WERI-Rb-1 (cell line): ENCODE data around the gene ZNF668.
A peak's percentile ranks its signal among the peaks of the same experiment; 100 is the strongest.
"Not testable (repeated sequence)": the region's sequence is repeated elsewhere in the genome, so short reads cannot be mapped to it uniquely, and the experiment has no call there.

ENCODE experiments used
- DNase-seq: peaks from one replicate; pipeline ENCODE4 v3.0.0-alpha.2; 2020
- H3K27ac ChIP-seq: fragments of 250-450 bp; sonication (Bioruptor Pico); 2 replicates; pipeline ENCODE4 v1.5.1; 2020; ENCODE audit warnings: mild to moderate bottlenecking, moderate library complexity
- H3K27me3 ChIP-seq: fragments of 250-450 bp; sonication (Bioruptor Pico); 2 replicates; pipeline ENCODE4 v1.5.1; 2021; ENCODE audit warnings: mild to moderate bottlenecking, low read depth, moderate library complexity; ENCODE audit not compliant: insufficient read depth, severe bottlenecking
- H3K36me3 ChIP-seq: fragments of 250-450 bp; sonication (Bioruptor Pico); 2 replicates; pipeline ENCODE4 v1.5.1; 2020; ENCODE audit warnings: mild to moderate bottlenecking, moderate library complexity
- H3K4me3 ChIP-seq: 2 replicates; pipeline ENCODE4 v1.5.1; 2011; ENCODE audit warnings: low read depth, mild to moderate bottlenecking, control low read depth, low read length
- H3K9me3 ChIP-seq: fragments of 250-450 bp; sonication (Bioruptor Pico); 2 replicates; pipeline ENCODE4 v1.5.1; 2021; ENCODE audit warnings: mild to moderate bottlenecking, moderate library complexity; ENCODE audit not compliant: severe bottlenecking
- TF ChIP-seq, protein P1 (sequence below): IDR thresholded peaks from 2 replicates; pipeline ENCODE4 v1.5.1; 2011; ENCODE audit warnings: low read depth, mild to moderate bottlenecking, control low read depth, inconsistent platforms, low read length

The ZNF668 gene

GRCh38 chr16:31016018-31016417 is 58.0 kb downstream of the ZNF668 start:
- Histone ChIP-seq H3K27me3 (no peaks in the 10 kb centered on the region), H3K9me3 (no peaks in the 10 kb centered on the region), H3K4me3 (no peak overlapping the region), H3K27ac (no peak overlapping the region), H3K36me3 (no peaks in the 10 kb centered on the region)
- TF ChIP-seq, protein P1, sequence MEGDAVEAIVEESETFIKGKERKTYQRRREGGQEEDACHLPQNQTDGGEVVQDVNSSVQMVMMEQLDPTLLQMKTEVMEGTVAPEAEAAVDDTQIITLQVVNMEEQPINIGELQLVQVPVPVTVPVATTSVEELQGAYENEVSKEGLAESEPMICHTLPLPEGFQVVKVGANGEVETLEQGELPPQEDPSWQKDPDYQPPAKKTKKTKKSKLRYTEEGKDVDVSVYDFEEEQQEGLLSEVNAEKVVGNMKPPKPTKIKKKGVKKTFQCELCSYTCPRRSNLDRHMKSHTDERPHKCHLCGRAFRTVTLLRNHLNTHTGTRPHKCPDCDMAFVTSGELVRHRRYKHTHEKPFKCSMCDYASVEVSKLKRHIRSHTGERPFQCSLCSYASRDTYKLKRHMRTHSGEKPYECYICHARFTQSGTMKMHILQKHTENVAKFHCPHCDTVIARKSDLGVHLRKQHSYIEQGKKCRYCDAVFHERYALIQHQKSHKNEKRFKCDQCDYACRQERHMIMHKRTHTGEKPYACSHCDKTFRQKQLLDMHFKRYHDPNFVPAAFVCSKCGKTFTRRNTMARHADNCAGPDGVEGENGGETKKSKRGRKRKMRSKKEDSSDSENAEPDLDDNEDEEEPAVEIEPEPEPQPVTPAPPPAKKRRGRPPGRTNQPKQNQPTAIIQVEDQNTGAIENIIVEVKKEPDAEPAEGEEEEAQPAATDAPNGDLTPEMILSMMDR: peak; percentile 71
- DNase-seq: peak; percentile 66

- H3K4me3 ChIP-seq, DNase-seq: not testable (repeated sequence)
Observed at GRCh38 chr16:31013292-31013691, 60.7 kb downstream of the ZNF668 start.

GRCh38 chr16:31011815-31012214 is 62.2 kb downstream of the ZNF668 start:
- not testable (repeated sequence) for H3K36me3 ChIP-seq, H3K9me3 ChIP-seq, H3K27ac ChIP-seq, H3K4me3 ChIP-seq, DNase-seq, H3K27me3 ChIP-seq

More at GRCh38 chr16:31013292-31013691, 60.7 kb downstream of the ZNF668 start:
- H3K36me3 ChIP-seq, H3K9me3 ChIP-seq, H3K27ac ChIP-seq, H3K27me3 ChIP-seq: not testable (repeated sequence)
